Germinal center (tissue), 1 donor: ENCODE data around the gene ANKRD20A1.
"Not testable (repeated sequence)": the region's sequence is repeated elsewhere in the genome, so short reads cannot be mapped to it uniquely, and the experiment has no call there.

Experiments used
- DNase-seq: peaks from one replicate; pipeline ENCODE4 v3.0.0; 2012; ENCODE audit warnings: mixed read lengths, low spot score

ANKRD20A1 gene

GRCh38 chr9:67858871-67859270 lies at the start of gene ANKRD20A1:
Gene ANKRD20A1 (plus strand): TSS chr9:67858931. CDS start chr9:67859427, 496 bp downstream.
- DNase-seq = not testable (repeated sequence)

- DNase-seq = not testable (repeated sequence)
Measured at GRCh38 chr9:67832088-67832487, 26.6 kb upstream of the ANKRD20A1 start.
